HEK293T (cell line): ENCODE data around the gene ADCY2.

Experiments used
- FOXA1 ChIP-seq: fragments of 450-650 bp; IDR thresholded peaks from 2 replicates; pipeline ENCODE4 v1.6.1; 2016; ENCODE audit warnings: mild to moderate bottlenecking
- SP1 ChIP-seq: fragments of 450-650 bp; IDR thresholded peaks from 2 replicates; pipeline ENCODE4 v1.6.1; 2017
- SUZ12 ChIP-seq: fragments of 450-650 bp; IDR thresholded peaks from 2 replicates; pipeline ENCODE4 v1.6.1; 2016; ENCODE audit warnings: mild to moderate bottlenecking
- TARDBP ChIP-seq: fragments of 450-650 bp; IDR thresholded peaks from 2 replicates; pipeline ENCODE4 v1.6.1; 2016
- ZNF384 ChIP-seq: fragments of 450-650 bp; IDR thresholded peaks from 2 replicates; pipeline ENCODE4 v1.6.1; 2016

DNA sequence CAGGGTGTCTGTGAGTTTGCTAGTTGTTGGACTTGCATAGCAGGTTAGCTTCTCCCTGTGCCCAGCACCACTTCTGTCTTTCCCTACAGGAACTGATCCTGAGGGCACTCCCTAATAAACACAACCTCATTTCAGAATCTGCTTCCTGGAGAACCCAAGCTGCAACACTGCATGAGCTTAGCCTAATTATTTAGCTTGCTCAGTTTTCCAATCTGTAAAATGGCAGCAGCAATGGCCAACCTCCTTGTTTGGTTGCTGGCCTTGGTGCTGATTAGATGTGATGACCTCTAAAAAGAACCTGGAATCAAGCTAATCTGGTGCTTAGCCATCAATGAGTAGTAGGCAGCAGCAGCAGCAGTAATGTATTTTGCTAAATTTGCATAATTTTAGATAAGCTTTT lies 133.9 kb downstream of the ADCY2 start:
- TF ChIP-seq TARDBP (no peak), FOXA1 (no peak), SP1 (no peak), ZNF384 (no peak), SUZ12 (no peak)
